ENCODE results near the gene PCBP2.
"Not testable (repeated sequence)": the region's sequence is repeated elsewhere in the genome, so short reads cannot be mapped to it uniquely, and the experiment has no call there.

The PCBP2 gene

DNA sequence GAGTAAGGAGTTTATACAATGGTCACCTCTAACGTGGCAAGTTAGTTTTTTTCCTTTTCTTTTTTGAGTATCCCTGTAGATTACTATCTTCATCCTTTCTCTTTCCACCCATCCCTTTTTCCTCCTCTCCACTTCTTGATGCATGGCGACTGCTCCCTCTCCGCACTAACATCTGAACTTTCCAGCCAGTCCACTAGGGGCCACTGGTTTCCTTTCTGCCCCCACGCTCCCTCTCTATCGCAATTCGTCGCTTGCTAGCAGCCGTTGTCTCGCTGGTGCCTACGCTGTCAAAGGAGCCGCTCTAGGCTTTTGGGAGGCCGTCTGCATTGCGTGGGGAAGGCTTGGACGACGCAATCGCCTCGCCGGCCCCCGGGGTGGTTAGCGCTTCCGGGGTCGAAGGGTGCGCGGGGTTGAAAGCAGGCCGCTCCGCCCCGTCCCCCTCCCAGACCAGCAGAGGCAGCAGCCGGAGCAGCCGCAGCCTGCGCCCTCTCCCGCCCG, at the start of gene PCBP2:
TSS of gene PCBP2 (plus strand) at position 442 of the 498 bp plus-strand sequence. CDS start 2,699 bp downstream, outside the sequence.
- TF ChIP-seq ZFP3 (CRISPR knock-in tag; IDR thresholded peaks at IDR 0.05) (no peak), TCF4 (CRISPR knock-in tag; IDR thresholded peaks at IDR 0.05; ENCODE audit: borderline replicate concordance) (no peak), GLIS3 (CRISPR knock-in tag; IDR thresholded peaks at IDR 0.05) (no peak), TOX (CRISPR knock-in tag; IDR thresholded peaks at IDR 0.05; ENCODE audit: borderline replicate concordance) (no peak), PPARA (CRISPR knock-in tag; IDR thresholded peaks at IDR 0.05; ENCODE audit: borderline replicate concordance) (no peak), ZC3H10 (CRISPR knock-in tag; IDR thresholded peaks at IDR 0.05) (no peak), ISL1 (CRISPR knock-in tag; IDR thresholded peaks at IDR 0.05) (no peak), SNAI2 (CRISPR knock-in tag; IDR thresholded peaks at IDR 0.05) (no peak), RARB (CRISPR knock-in tag; IDR thresholded peaks at IDR 0.05) (no peak)
- TF ChIP-seq, protein P1, sequence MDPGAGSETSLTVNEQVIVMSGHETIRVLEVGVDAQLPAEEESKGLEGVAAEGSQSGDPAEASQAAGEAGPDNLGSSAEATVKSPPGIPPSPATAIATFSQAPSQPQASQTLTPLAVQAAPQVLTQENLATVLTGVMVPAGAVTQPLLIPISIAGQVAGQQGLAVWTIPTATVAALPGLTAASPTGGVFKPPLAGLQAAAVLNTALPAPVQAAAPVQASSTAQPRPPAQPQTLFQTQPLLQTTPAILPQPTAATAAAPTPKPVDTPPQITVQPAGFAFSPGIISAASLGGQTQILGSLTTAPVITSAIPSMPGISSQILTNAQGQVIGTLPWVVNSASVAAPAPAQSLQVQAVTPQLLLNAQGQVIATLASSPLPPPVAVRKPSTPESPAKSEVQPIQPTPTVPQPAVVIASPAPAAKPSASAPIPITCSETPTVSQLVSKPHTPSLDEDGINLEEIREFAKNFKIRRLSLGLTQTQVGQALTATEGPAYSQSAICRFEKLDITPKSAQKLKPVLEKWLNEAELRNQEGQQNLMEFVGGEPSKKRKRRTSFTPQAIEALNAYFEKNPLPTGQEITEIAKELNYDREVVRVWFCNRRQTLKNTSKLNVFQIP (CRISPR knock-in tag; IDR thresholded peaks at IDR 0.05; ENCODE audit: borderline replicate concordance, low read depth): no peak
- TF ChIP-seq, protein P2, sequence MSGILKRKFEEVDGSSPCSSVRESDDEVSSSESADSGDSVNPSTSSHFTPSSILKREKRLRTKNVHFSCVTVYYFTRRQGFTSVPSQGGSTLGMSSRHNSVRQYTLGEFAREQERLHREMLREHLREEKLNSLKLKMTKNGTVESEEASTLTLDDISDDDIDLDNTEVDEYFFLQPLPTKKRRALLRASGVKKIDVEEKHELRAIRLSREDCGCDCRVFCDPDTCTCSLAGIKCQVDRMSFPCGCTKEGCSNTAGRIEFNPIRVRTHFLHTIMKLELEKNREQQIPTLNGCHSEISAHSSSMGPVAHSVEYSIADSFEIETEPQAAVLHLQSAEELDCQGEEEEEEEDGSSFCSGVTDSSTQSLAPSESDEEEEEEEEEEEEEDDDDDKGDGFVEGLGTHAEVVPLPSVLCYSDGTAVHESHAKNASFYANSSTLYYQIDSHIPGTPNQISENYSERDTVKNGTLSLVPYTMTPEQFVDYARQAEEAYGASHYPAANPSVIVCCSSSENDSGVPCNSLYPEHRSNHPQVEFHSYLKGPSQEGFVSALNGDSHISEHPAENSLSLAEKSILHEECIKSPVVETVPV (CRISPR knock-in tag; IDR thresholded peaks at IDR 0.05): no peak
- peak; percentile 96 for ATAC-seq

DNA sequence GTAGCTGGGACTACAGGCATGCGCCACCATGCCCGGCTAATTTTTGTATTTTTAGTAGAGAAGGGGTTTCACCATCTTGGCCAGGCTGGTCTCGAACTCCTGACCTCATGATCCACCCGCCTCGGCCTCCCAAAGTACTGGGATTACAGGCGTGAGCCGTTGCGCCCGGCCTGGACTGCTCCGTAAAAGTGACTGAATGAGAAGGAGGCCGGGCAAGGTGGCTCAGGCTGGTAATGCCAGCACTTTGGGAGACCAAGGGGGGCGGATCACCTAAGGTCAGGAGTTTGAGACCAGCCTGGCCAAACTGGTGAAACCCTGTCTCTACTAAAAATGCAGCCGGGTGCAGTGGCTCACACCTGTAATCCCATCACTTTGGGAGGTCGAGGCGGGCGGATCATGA, 49.6 kb upstream of the PCBP2 start:
- not testable (repeated sequence) for ATAC-seq

DNA sequence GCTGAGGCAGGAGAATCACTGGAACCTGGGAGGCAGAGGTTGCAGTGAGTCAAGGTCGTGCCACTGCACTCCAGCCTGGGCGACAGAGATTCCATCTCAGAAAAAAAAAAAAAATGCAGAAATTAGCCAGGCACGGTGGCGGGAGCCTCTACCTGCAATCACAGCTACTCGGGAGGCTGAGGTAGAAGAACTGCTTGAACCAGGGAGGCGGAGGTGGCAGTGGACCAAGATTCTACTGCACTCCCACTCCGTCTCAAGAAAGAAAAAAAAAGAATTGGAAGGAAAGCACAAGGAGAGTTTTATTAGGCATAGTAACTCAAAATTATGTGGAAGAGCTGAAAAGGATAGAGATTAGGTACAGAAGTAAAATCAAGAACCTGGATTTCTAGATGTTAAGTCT, 49.0 kb upstream of the PCBP2 start:
- no peak for ATAC-seq
- TF ChIP-seq ZNF8 (CRISPR knock-in tag; IDR thresholded peaks at IDR 0.05) (no peak), ZFP30 (CRISPR knock-in tag; IDR thresholded peaks at IDR 0.05) (no peak)
- TF ChIP-seq, protein P3, sequence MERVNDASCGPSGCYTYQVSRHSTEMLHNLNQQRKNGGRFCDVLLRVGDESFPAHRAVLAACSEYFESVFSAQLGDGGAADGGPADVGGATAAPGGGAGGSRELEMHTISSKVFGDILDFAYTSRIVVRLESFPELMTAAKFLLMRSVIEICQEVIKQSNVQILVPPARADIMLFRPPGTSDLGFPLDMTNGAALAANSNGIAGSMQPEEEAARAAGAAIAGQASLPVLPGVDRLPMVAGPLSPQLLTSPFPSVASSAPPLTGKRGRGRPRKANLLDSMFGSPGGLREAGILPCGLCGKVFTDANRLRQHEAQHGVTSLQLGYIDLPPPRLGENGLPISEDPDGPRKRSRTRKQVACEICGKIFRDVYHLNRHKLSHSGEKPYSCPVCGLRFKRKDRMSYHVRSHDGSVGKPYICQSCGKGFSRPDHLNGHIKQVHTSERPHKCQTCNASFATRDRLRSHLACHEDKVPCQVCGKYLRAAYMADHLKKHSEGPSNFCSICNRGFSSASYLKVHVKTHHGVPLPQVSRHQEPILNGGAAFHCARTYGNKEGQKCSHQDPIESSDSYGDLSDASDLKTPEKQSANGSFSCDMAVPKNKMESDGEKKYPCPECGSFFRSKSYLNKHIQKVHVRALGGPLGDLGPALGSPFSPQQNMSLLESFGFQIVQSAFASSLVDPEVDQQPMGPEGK (CRISPR knock-in tag; IDR thresholded peaks at IDR 0.05; ENCODE audit: borderline replicate concordance): no peak

DNA sequence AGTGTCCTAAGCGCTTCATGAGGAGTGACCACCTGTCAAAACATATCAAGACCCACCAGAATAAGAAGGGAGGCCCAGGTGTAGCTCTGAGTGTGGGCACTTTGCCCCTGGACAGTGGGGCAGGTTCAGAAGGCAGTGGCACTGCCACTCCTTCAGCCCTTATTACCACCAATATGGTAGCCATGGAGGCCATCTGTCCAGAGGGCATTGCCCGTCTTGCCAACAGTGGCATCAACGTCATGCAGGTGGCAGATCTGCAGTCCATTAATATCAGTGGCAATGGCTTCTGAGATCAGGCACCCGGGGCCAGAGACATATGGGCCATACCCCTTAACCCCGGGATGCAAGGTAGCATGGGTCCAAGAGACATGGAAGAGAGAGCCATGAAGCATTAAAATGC, 41.0 kb upstream of the PCBP2 start:
- ATAC-seq: no peak

More for the DNA sequence above, 41.0 kb upstream of the PCBP2 start:
- TF ChIP-seq, protein P3 (CRISPR knock-in tag; IDR thresholded peaks at IDR 0.05; ENCODE audit: borderline replicate concordance): no peak
- TF ChIP-seq ZC3H10 (CRISPR knock-in tag; IDR thresholded peaks at IDR 0.05) (no peak), RARB (CRISPR knock-in tag; IDR thresholded peaks at IDR 0.05) (no peak), GLIS3 (CRISPR knock-in tag; IDR thresholded peaks at IDR 0.05) (no peak), ZNF565 (CRISPR knock-in tag; conservative IDR thresholded peaks at IDR 0.05; ENCODE audit: low read depth) (no peak), PPARA (CRISPR knock-in tag; IDR thresholded peaks at IDR 0.05; ENCODE audit: borderline replicate concordance) (no peak), BACH2 (CRISPR knock-in tag; IDR thresholded peaks at IDR 0.05; ENCODE audit: borderline replicate concordance) (no peak), SNAI2 (CRISPR knock-in tag; IDR thresholded peaks at IDR 0.05) (no peak)
- TF ChIP-seq, protein P4, sequence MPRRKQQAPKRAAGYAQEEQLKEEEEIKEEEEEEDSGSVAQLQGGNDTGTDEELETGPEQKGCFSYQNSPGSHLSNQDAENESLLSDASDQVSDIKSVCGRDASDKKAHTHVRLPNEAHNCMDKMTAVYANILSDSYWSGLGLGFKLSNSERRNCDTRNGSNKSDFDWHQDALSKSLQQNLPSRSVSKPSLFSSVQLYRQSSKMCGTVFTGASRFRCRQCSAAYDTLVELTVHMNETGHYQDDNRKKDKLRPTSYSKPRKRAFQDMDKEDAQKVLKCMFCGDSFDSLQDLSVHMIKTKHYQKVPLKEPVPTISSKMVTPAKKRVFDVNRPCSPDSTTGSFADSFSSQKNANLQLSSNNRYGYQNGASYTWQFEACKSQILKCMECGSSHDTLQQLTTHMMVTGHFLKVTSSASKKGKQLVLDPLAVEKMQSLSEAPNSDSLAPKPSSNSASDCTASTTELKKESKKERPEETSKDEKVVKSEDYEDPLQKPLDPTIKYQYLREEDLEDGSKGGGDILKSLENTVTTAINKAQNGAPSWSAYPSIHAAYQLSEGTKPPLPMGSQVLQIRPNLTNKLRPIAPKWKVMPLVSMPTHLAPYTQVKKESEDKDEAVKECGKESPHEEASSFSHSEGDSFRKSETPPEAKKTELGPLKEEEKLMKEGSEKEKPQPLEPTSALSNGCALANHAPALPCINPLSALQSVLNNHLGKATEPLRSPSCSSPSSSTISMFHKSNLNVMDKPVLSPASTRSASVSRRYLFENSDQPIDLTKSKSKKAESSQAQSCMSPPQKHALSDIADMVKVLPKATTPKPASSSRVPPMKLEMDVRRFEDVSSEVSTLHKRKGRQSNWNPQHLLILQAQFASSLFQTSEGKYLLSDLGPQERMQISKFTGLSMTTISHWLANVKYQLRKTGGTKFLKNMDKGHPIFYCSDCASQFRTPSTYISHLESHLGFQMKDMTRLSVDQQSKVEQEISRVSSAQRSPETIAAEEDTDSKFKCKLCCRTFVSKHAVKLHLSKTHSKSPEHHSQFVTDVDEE (CRISPR knock-in tag; IDR thresholded peaks at IDR 0.05): no peak
- TF ChIP-seq, protein P5, sequence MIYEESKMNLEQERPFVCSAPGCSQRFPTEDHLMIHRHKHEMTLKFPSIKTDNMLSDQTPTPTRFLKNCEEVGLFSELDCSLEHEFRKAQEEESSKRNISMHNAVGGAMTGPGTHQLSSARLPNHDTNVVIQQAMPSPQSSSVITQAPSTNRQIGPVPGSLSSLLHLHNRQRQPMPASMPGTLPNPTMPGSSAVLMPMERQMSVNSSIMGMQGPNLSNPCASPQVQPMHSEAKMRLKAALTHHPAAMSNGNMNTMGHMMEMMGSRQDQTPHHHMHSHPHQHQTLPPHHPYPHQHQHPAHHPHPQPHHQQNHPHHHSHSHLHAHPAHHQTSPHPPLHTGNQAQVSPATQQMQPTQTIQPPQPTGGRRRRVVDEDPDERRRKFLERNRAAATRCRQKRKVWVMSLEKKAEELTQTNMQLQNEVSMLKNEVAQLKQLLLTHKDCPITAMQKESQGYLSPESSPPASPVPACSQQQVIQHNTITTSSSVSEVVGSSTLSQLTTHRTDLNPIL (CRISPR knock-in tag; IDR thresholded peaks at IDR 0.05; ENCODE audit: low read depth): no peak
